ENCODE data around the gene SORL1. TPM values are rescaled to one million over a fixed set of nuclear protein-coding genes. Genes with fewer than 3 reads are reported as not detected.

Gene SORL1
- total and polyA plus RNA-seq, 2 of the 8 experiments (the other 6 are each of a cell fraction or from before 2014, with no cell fraction given) = 38.1 to 65.5 TPM

- no peak overlapping the region for H4K91ac ChIP-seq (replicated peaks; ENCODE audit: insufficient read length, low read length)
- no peak overlapping the region; the same call in 1 of the 2 replicates for H2BK12ac ChIP-seq (ENCODE audit: low read depth, low read length)
- no peaks in the 10 kb centered on the region for H3K79me2 ChIP-seq (ENCODE audit: control insufficient read depth in 1 of 2, insufficient read depth in 2 of 2, low read length in 2 of 2)
- no peak overlapping the region for H3K9ac ChIP-seq (replicated peaks in 1 of 4; ENCODE audit: extremely low read depth in 1 of 4, low read depth in 3 of 4, low read length in 3 of 4)
- no peaks in the 10 kb centered on the region for H4K20me1 ChIP-seq (replicated peaks in 1 of 2; ENCODE audit: control insufficient read depth in 1 of 2, insufficient read depth in 2 of 2, low read length in 2 of 2)
- no peak overlapping the region for H3K18ac ChIP-seq (ENCODE audit: extremely low read depth, low read length)
- H3K9me3 ChIP-seq (ENCODE audit: insufficient read depth in 2 of 2, low read depth in 1 of 2, low read length in 1 of 2) = no peaks in the 10 kb centered on the region
- no peak overlapping the region for H2AFZ ChIP-seq (ENCODE audit: low read length)
- ChIA-PET CTCF (ENCODE audit: partially characterized antibody) (interaction anchor here (0.6 to 4.2 kb wide), 11 partner anchors 9 to 146 kb away, joined by 3 to 18 read pairs (median 3); partner anchors contain the start of genes SORL1 and SORL1-AS1), POLR2A (ENCODE audit: partially characterized antibody) (interaction anchor here (0.9 to 1.4 kb wide), 2 partner anchors 11 to 14 kb away, joined by 3 to 4 read pairs; partner anchors contain the start of genes SORL1 and SORL1-AS1)
- TF ChIP-seq HDAC2 (IDR thresholded peaks at IDR 0.05; ENCODE audit: borderline replicate concordance in 1 of 2, low read depth in 2 of 2, low read length in 2 of 2) (no peak), KDM4A (IDR thresholded peaks at IDR 0.05; ENCODE audit: low read depth, low read length, severe bottlenecking) (no peak)
- DNase-seq (ENCODE audit: low read depth in 1 of 2, low spot score in 2 of 2) (no peak), FAIRE-seq (no peak)
- no peak overlapping the region for H3K4ac ChIP-seq (replicated peaks; ENCODE audit: insufficient read length, low read depth, low read length)
- no peaks in the 10 kb centered on the region for H3K79me1 ChIP-seq (ENCODE audit: low read depth, low read length)
- H3K4me2 ChIP-seq (ENCODE audit: insufficient read depth in 1 of 2, low read depth in 2 of 2, low read length in 2 of 2) = no peak overlapping the region
- H4K5ac ChIP-seq (ENCODE audit: insufficient read length, low read depth, low read length) = no peak overlapping the region
- H2BK5ac ChIP-seq (ENCODE audit: low read depth, low read length) = no peak overlapping the region
- H3K4me1 ChIP-seq (replicated peaks in 1 of 4; ENCODE audit: control insufficient read depth in 3 of 4, insufficient read depth in 4 of 4, low read length in 3 of 4) = peaks cover 0 to 9% (median 0%) of the 10 kb centered on the region in 4 experiments; a peak in 3 of 7 replicates
- no peak overlapping the region for H2BK20ac ChIP-seq (ENCODE audit: low read length)
- H3K27me3 ChIP-seq (replicated peaks in 1 of 4; ENCODE audit: control insufficient read depth in 3 of 4, extremely low read depth in 1 of 4, insufficient read depth in 3 of 4, low read length in 3 of 4) = no peaks in the 10 kb centered on the region
- no peak overlapping the region for H2BK120ac ChIP-seq (replicated peaks; ENCODE audit: low read depth, low read length)
- H2BK15ac ChIP-seq (ENCODE audit: low read length) = no peak overlapping the region
- H4K8ac ChIP-seq (ENCODE audit: extremely low read depth, insufficient read depth, low read length) = no peak overlapping the region
- no peaks in the 10 kb centered on the region for H3K36me3 ChIP-seq (ENCODE audit: control insufficient read depth in 2 of 4, insufficient read depth in 4 of 4, low read length in 3 of 4)
- WGBS, 2 experiments (ENCODE audit: extremely low coverage in 1 of 2, insufficient coverage in 1 of 2, insufficient read length in 1 of 2, insufficient replicate concordance in 2 of 2, low coverage in 1 of 2, low lambda C conversion rate in 2 of 2, missing lambda C conversion rate in 1 of 2) = 78% methylated on average over 2 of the region's 2 CpGs; no CpG with 5 or more reads in 1 of the 2 experiments
- H3K23ac ChIP-seq (ENCODE audit: insufficient read length) = no peak overlapping the region
- no peak overlapping the region for H3K56ac ChIP-seq (replicated peaks; ENCODE audit: insufficient read length, low read depth, low read length)
- H3K4me3 ChIP-seq (ENCODE audit: extremely low read depth in 1 of 4, insufficient read depth in 2 of 4, low read depth in 3 of 4, low read length in 4 of 4) = no peak overlapping the region
- H3K23me2 ChIP-seq (ENCODE audit: low read depth, low read length) = no peaks in the 10 kb centered on the region
- no peak overlapping the region for H3K14ac ChIP-seq (ENCODE audit: insufficient read length)
- H3K27ac ChIP-seq (ENCODE audit: low read depth, low read length) = no peak overlapping the region
- H2AK5ac ChIP-seq (ENCODE audit: low read depth, low read length) = no peak overlapping the region
Measured at GRCh38 chr11:121441521-121441920, 10.6 kb upstream of the SORL1 start.

All from H1 (cell line).